ENCODE data around the gene PHPT1. TPM values are rescaled to one million over a fixed set of nuclear protein-coding genes. Genes with fewer than 3 reads are reported as not detected.
A peak's percentile ranks its signal among the peaks of the same experiment; 100 is the strongest.

The PHPT1 gene
- total and polyA plus RNA-seq, 4 donors = 75.0 to 195 (median 117) TPM

GRCh38 chr9:136850866-136851775 lies 1.9 kb downstream of the PHPT1 start:
- Histone ChIP-seq H3K27ac (ENCODE audit: low read depth in 1 of 2, low read length in 1 of 2) (no peak overlapping the region), H3K9me3 (ENCODE audit: control insufficient read depth in 4 of 4, insufficient read depth in 3 of 4, low read length in 3 of 4) (peaks cover 0 to 2% (median 0%) of the 10 kb centered on the region in 4 donors), H3K36me3 (ENCODE audit: control insufficient read depth in 4 of 4, insufficient read depth in 4 of 4, low read length in 4 of 4) (peaks cover 0 to 9% (median 2%) of the 10 kb centered on the region in 4 donors), H3K27me3 (ENCODE audit: control insufficient read depth in 3 of 3, insufficient read depth in 3 of 3, low read length in 2 of 3) (peaks cover 0 to 9% (median 4%) of the 10 kb centered on the region in 3 donors), H3K4me3 (no peak overlapping the region), H3K9ac (ENCODE audit: insufficient read depth in 1 of 2, low read length in 2 of 2) (no peak overlapping the region), H3K4me1 (ENCODE audit: control insufficient read depth in 5 of 5, insufficient read depth in 5 of 5, low read length in 5 of 5) (peaks cover 0 to 23% (median 9%) of the 10 kb centered on the region in 5 donors)
- DNase-seq (peak in 1 of 3 donors; percentile 11), ATAC-seq (ENCODE audit: insufficient read depth, low FRiP score) (no peak)
- WGBS, 2 donors = 88 to 93% methylated on average over 23 of the region's 23 CpGs
- TF ChIP-seq CTCF (IDR thresholded peaks at IDR 0.05; ENCODE audit: control extremely low read depth, extremely low read depth) = no peak

GRCh38 chr9:136851941-136852663 lies 2.9 kb downstream of the PHPT1 start, which contains the start of gene MAMDC4:
Gene MAMDC4 (plus strand): TSS chr9:136852346. CDS start chr9:136852417, 71 bp downstream.
- H3K4me1 ChIP-seq (ENCODE audit: control insufficient read depth in 5 of 5, insufficient read depth in 5 of 5, low read length in 5 of 5) = peaks cover 0 to 23% (median 9%) of the 10 kb centered on the region in 5 donors
- no peak for ATAC-seq (ENCODE audit: insufficient read depth, low FRiP score)
- no peak within 1 kb of the TSS for H3K27ac ChIP-seq (ENCODE audit: low read depth in 1 of 2, low read length in 1 of 2)
- no peak within 1 kb of the TSS for H3K9ac ChIP-seq (ENCODE audit: insufficient read depth in 1 of 2, low read length in 2 of 2)
- H3K9me3 ChIP-seq (ENCODE audit: control insufficient read depth in 4 of 4, insufficient read depth in 3 of 4, low read length in 3 of 4) = no peaks in the 10 kb centered on the region
- peaks cover 0 to 9% (median 2%) of the 10 kb centered on the region in 4 donors for H3K36me3 ChIP-seq (ENCODE audit: control insufficient read depth in 4 of 4, insufficient read depth in 4 of 4, low read length in 4 of 4)
- H3K4me3 ChIP-seq = no peak within 1 kb of the TSS
- TF ChIP-seq CTCF (IDR thresholded peaks at IDR 0.05; ENCODE audit: control extremely low read depth, extremely low read depth) = no peak
- 82 to 87% methylated on average over 23 of the region's 23 CpGs for WGBS, 2 donors
- peak in 1 of 3 donors; percentile 11 for DNase-seq
- peaks cover 0 to 5% (median 0%) of the 10 kb centered on the region in 3 donors for H3K27me3 ChIP-seq (ENCODE audit: control insufficient read depth in 3 of 3, insufficient read depth in 3 of 3, low read length in 2 of 3)

- H3K27ac ChIP-seq (ENCODE audit: low read depth in 1 of 2, low read length in 1 of 2) = no peak overlapping the region
- ATAC-seq (ENCODE audit: insufficient read depth, low FRiP score) (no peak), DNase-seq (peak in 1 of 3 donors; percentile 12)
- peaks cover 0 to 9% (median 2%) of the 10 kb centered on the region in 4 donors for H3K36me3 ChIP-seq (ENCODE audit: control insufficient read depth in 4 of 4, insufficient read depth in 4 of 4, low read length in 4 of 4)
- H3K9ac ChIP-seq (ENCODE audit: insufficient read depth in 1 of 2, low read length in 2 of 2) = no peak overlapping the region
- no peaks in the 10 kb centered on the region for H3K9me3 ChIP-seq (ENCODE audit: control insufficient read depth in 4 of 4, insufficient read depth in 3 of 4, low read length in 3 of 4)
- no peaks in the 10 kb centered on the region for H3K27me3 ChIP-seq (ENCODE audit: control insufficient read depth in 3 of 3, insufficient read depth in 3 of 3, low read length in 2 of 3)
- H3K4me1 ChIP-seq (ENCODE audit: control insufficient read depth in 5 of 5, insufficient read depth in 5 of 5, low read length in 5 of 5) = peaks cover 0 to 19% (median 6%) of the 10 kb centered on the region in 5 donors
- TF ChIP-seq CTCF (IDR thresholded peaks at IDR 0.05; ENCODE audit: control extremely low read depth, extremely low read depth) = no peak
- no peak overlapping the region for H3K4me3 ChIP-seq
- WGBS, 2 donors = 89 to 90% methylated on average over 28 to 29 of the region's 29 CpGs
Observed at GRCh38 chr9:136852664-136853595, 3.7 kb downstream of the PHPT1 start.
